ENCODE measurements around the gene ZBED3.

GRCh38 chr5:77066823-77067442 is 20.2 kb downstream of the ZBED3 start:
- TF ChIP-seq POLR2A (IDR thresholded peaks at IDR 0.05) (no peak), EP300 (IDR thresholded peaks at IDR 0.05) (no peak), POLR2AphosphoS5 (IDR thresholded peaks at IDR 0.05) (no peak)
- TF ChIP-seq, protein P1, sequence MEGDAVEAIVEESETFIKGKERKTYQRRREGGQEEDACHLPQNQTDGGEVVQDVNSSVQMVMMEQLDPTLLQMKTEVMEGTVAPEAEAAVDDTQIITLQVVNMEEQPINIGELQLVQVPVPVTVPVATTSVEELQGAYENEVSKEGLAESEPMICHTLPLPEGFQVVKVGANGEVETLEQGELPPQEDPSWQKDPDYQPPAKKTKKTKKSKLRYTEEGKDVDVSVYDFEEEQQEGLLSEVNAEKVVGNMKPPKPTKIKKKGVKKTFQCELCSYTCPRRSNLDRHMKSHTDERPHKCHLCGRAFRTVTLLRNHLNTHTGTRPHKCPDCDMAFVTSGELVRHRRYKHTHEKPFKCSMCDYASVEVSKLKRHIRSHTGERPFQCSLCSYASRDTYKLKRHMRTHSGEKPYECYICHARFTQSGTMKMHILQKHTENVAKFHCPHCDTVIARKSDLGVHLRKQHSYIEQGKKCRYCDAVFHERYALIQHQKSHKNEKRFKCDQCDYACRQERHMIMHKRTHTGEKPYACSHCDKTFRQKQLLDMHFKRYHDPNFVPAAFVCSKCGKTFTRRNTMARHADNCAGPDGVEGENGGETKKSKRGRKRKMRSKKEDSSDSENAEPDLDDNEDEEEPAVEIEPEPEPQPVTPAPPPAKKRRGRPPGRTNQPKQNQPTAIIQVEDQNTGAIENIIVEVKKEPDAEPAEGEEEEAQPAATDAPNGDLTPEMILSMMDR (IDR thresholded peaks at IDR 0.05): no peak
